Measurements from ENCODE around the gene PRDM16. TPM values are rescaled to one million over a fixed set of nuclear protein-coding genes. Genes with fewer than 3 reads are reported as not detected.

PRDM16 gene
- total RNA-seq, 2 experiments from 2014 or later, result not detected

GRCh38 chr1:3373700-3374405 lies 304.9 kb downstream of the PRDM16 start:
- Histone ChIP-seq H3K9me2 (ENCODE audit: insufficient read depth, low read length) (no peaks in the 10 kb centered on the region), H3K36me3 (ENCODE audit: insufficient read depth, low read length) (no peaks in the 10 kb centered on the region), H3K9me3 (ENCODE audit: low read length) (no peaks in the 10 kb centered on the region), H2AFZ (ENCODE audit: low read length) (no peak overlapping the region), H3K4me3 (ENCODE audit: low read depth, low read length, poor library complexity, severe bottlenecking) (no peak overlapping the region), H3K4me2 (ENCODE audit: low read length) (no peak overlapping the region), H3K4me1 (ENCODE audit: insufficient read depth, low read length, poor library complexity, severe bottlenecking) (no peaks in the 10 kb centered on the region), H3K27ac (ENCODE audit: low read depth, low read length, poor library complexity, severe bottlenecking) (no peak overlapping the region), H3K79me2 (ENCODE audit: insufficient read depth, low read depth, low read length) (no peaks in the 10 kb centered on the region), H4K20me1 (ENCODE audit: insufficient read depth, low read length) (no peaks in the 10 kb centered on the region)
- CTCF ChIA-PET (ENCODE audit: unreplicated experiment), result no interaction called here
- BruUV-seq (replicated peaks), result no TSS peak
- POLR2A ChIA-PET, result no interaction called here
- intact Hi-C loops (cut with micrococcal nuclease; ENCODE audit: unreplicated experiment), result no loop called here
- TF ChIP-seq EZH2phosphoT487 (IDR thresholded peaks at IDR 0.05; ENCODE audit: borderline replicate concordance, low read depth, low read length) (no peak), CTCF (conservative IDR thresholded peaks at IDR 0.05; ENCODE audit: low read length) (no peak)
- no peak for DNase-seq (ENCODE audit: low spot score)

- intact Hi-C loops (cut with micrococcal nuclease; ENCODE audit: unreplicated experiment), result no loop called here
- POLR2A ChIA-PET, result no interaction called here
- Histone ChIP-seq H2AFZ (ENCODE audit: low read length) (no peak overlapping the region), H3K4me2 (ENCODE audit: low read length) (no peak overlapping the region), H3K4me1 (ENCODE audit: insufficient read depth, low read length, poor library complexity, severe bottlenecking) (no peaks in the 10 kb centered on the region), H4K20me1 (ENCODE audit: insufficient read depth, low read length) (no peaks in the 10 kb centered on the region), H3K9me2 (ENCODE audit: insufficient read depth, low read length) (no peaks in the 10 kb centered on the region), H3K27ac (ENCODE audit: low read depth, low read length, poor library complexity, severe bottlenecking) (no peak overlapping the region), H3K79me2 (ENCODE audit: insufficient read depth, low read depth, low read length) (no peaks in the 10 kb centered on the region), H3K4me3 (ENCODE audit: low read depth, low read length, poor library complexity, severe bottlenecking) (no peak overlapping the region), H3K9me3 (ENCODE audit: low read length) (no peaks in the 10 kb centered on the region), H3K36me3 (ENCODE audit: insufficient read depth, low read length) (no peaks in the 10 kb centered on the region)
- CTCF ChIA-PET (ENCODE audit: unreplicated experiment), result no interaction called here
- no peak for TF ChIP-seq CTCF (conservative IDR thresholded peaks at IDR 0.05; ENCODE audit: low read length)
- no peak for TF ChIP-seq EZH2phosphoT487 (IDR thresholded peaks at IDR 0.05; ENCODE audit: borderline replicate concordance, low read depth, low read length)
- no peak for DNase-seq (ENCODE audit: low spot score)
- no TSS peak for BruUV-seq (replicated peaks)
Measured at GRCh38 chr1:3375245-3375644, 306.2 kb downstream of the PRDM16 start.

- no peaks in the 10 kb centered on the region for H4K20me1 ChIP-seq (ENCODE audit: insufficient read depth, low read length)
- TF ChIP-seq CTCF (conservative IDR thresholded peaks at IDR 0.05; ENCODE audit: low read length) (no peak), EZH2phosphoT487 (IDR thresholded peaks at IDR 0.05; ENCODE audit: borderline replicate concordance, low read depth, low read length) (no peak)
- ChIA-PET POLR2A (no interaction called here), CTCF (ENCODE audit: unreplicated experiment) (no interaction called here)
- intact Hi-C loops (cut with micrococcal nuclease; ENCODE audit: unreplicated experiment), result no loop called here
- no peak overlapping the region for H3K27ac ChIP-seq (ENCODE audit: low read depth, low read length, poor library complexity, severe bottlenecking)
- no peak overlapping the region for H3K4me3 ChIP-seq (ENCODE audit: low read depth, low read length, poor library complexity, severe bottlenecking)
- BruUV-seq (replicated peaks), result no TSS peak
- no peak overlapping the region for H3K4me2 ChIP-seq (ENCODE audit: low read length)
- H3K79me2 ChIP-seq (ENCODE audit: insufficient read depth, low read depth, low read length), result no peaks in the 10 kb centered on the region
- no peaks in the 10 kb centered on the region for H3K4me1 ChIP-seq (ENCODE audit: insufficient read depth, low read length, poor library complexity, severe bottlenecking)
- no peaks in the 10 kb centered on the region for H3K9me2 ChIP-seq (ENCODE audit: insufficient read depth, low read length)
- H2AFZ ChIP-seq (ENCODE audit: low read length), result no peak overlapping the region
- H3K9me3 ChIP-seq (ENCODE audit: low read length), result no peaks in the 10 kb centered on the region
- H3K36me3 ChIP-seq (ENCODE audit: insufficient read depth, low read length), result no peaks in the 10 kb centered on the region
- DNase-seq (ENCODE audit: low spot score), result no peak
Measured at GRCh38 chr1:3377166-3377565, 308.2 kb downstream of the PRDM16 start.
